ENCODE results near the gene UBE2Q1.

DNA sequence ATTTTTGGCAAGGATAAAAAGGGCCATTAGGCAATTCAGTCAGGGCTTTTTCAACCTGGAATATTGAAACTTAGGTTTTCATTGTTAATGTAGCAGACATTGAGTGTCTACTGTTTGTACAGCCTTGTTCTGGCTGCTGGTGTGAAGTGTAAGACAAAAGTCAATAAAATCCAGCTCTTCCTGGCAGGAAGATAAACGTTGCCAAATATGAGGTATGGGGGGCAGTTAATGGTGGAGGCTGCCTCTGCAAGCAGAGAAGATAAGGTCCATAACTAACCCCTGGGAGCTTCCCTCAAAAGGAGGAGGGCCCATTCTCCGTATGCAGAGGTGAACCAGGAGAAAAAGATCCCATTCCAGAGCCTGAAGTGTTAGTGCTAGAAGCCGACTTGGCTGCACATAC is 36.8 kb downstream of the UBE2Q1 start:
- TF ChIP-seq, protein P1, sequence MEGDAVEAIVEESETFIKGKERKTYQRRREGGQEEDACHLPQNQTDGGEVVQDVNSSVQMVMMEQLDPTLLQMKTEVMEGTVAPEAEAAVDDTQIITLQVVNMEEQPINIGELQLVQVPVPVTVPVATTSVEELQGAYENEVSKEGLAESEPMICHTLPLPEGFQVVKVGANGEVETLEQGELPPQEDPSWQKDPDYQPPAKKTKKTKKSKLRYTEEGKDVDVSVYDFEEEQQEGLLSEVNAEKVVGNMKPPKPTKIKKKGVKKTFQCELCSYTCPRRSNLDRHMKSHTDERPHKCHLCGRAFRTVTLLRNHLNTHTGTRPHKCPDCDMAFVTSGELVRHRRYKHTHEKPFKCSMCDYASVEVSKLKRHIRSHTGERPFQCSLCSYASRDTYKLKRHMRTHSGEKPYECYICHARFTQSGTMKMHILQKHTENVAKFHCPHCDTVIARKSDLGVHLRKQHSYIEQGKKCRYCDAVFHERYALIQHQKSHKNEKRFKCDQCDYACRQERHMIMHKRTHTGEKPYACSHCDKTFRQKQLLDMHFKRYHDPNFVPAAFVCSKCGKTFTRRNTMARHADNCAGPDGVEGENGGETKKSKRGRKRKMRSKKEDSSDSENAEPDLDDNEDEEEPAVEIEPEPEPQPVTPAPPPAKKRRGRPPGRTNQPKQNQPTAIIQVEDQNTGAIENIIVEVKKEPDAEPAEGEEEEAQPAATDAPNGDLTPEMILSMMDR (IDR thresholded peaks at IDR 0.05; ENCODE audit: low read depth, low read length) = no peak
- TF ChIP-seq EZH2phosphoT487 (IDR thresholded peaks at IDR 0.05; ENCODE audit: low read depth) = no peak

Data from OCI-LY3 (cell line).